Endodermal cell (in vitro differentiated cells): Measurements from ENCODE around the gene SLC28A2. TPM values are rescaled to one million over a fixed set of nuclear protein-coding genes. Genes with fewer than 3 reads are reported as not detected.
A peak's percentile ranks its signal among the peaks of the same experiment; 100 is the strongest.

Experiments
- DNase-seq: peaks from one replicate; pipeline ENCODE4 v3.0.0-alpha.2; 2017
- H3K27ac ChIP-seq: 2 replicates; pipeline ENCODE4 v1.5.1; 2013; ENCODE audit warnings: mild to moderate bottlenecking, low read depth, low read length, moderate library complexity
- H3K27me3 ChIP-seq: 2 replicates; pipeline ENCODE4 v1.6.1; 2013; ENCODE audit warnings: mild to moderate bottlenecking, low read length, moderate library complexity; ENCODE audit not compliant: insufficient read depth, control insufficient read depth, poor library complexity, severe bottlenecking
- H3K36me3 ChIP-seq: 2 replicates; pipeline ENCODE4 v1.7.0; 2013; ENCODE audit warnings: mild to moderate bottlenecking, low read length, moderate library complexity; ENCODE audit not compliant: control insufficient read depth, insufficient read depth
- H3K4me1 ChIP-seq: one replicate; pipeline ENCODE4 v1.7.0; 2013; ENCODE audit warnings: low read length; ENCODE audit not compliant: control insufficient read depth, insufficient read depth
- H3K4me3 ChIP-seq: 2 replicates; pipeline ENCODE4 v1.5.1; 2013; ENCODE audit warnings: mild to moderate bottlenecking, low read length, moderate library complexity
- H3K9ac ChIP-seq: 2 replicates; pipeline ENCODE4 v1.6.1; 2013; ENCODE audit warnings: mild to moderate bottlenecking, low read length, moderate library complexity; ENCODE audit not compliant: poor library complexity, severe bottlenecking; ENCODE audit errors: extremely low read depth
- H3K9me3 ChIP-seq: 2 replicates; pipeline ENCODE4 v1.6.1; 2013; ENCODE audit warnings: mild to moderate bottlenecking, low read length, moderate library complexity; ENCODE audit not compliant: control insufficient read depth
- H3K27ac Mint-ChIP-seq: 2 replicates; pipeline ENCODE4 v1.8.0; 2020; ENCODE audit warnings: mixed read lengths
- H3K27me3 Mint-ChIP-seq: 2 replicates; pipeline ENCODE4 v1.8.0; 2021; ENCODE audit warnings: mild to moderate bottlenecking, mixed read lengths; ENCODE audit not compliant: insufficient read depth
- H3K36me3 Mint-ChIP-seq: 2 replicates; pipeline ENCODE4 v1.8.0; 2020; ENCODE audit warnings: low read depth, mixed read lengths
- H3K4me1 Mint-ChIP-seq: 2 replicates; pipeline ENCODE4 v1.8.0; 2020; ENCODE audit warnings: mixed read lengths
- H3K4me3 Mint-ChIP-seq: 2 replicates; pipeline ENCODE4 v1.8.0; 2020; ENCODE audit warnings: mild to moderate bottlenecking, moderate library complexity, mixed read lengths
- H3K9me3 Mint-ChIP-seq: 2 replicates; pipeline ENCODE4 v1.8.0; 2020; ENCODE audit warnings: mild to moderate bottlenecking, mixed read lengths
- WGBS, 2 experiments: methylation state at CpG; one replicate each; pipeline versions ENCODE4 v1.1.5 to v1.1.7; 2013; ENCODE audit warnings: missing lambda C conversion rate in 2 of 2, mixed read lengths in 1 of 2; ENCODE audit not compliant: insufficient coverage in 1 of 2, insufficient read length in 1 of 2; 5-methylcytosine and 5-hydroxymethylcytosine counted together
- total RNA-seq, 2 donors: library from RNA; stranded (reverse); fragmentation: NEBNext Ultra II Directional in 1 of 2; extraction: Animal tissue kit (Norgen Biotek cat#: 25700) in 1 of 2; gene quantifications; 2 replicates in 1 of 2; 3 replicates in 1 of 2; pipeline ENCODE4 v1.2.1, GENCODE V29; 2021
- TF ChIP-seq, protein P1 (sequence below): fragments of 200-600 bp; sonication (generic); conservative IDR thresholded peaks from 2 replicates; pipeline ENCODE4 v1.5.0; 2021; ENCODE audit warnings: antibody characterized with exemption, mild to moderate bottlenecking

The SLC28A2 gene
- total RNA-seq, 2 donors from 2014 or later, result 3.8 to 4.4 TPM

DNA sequence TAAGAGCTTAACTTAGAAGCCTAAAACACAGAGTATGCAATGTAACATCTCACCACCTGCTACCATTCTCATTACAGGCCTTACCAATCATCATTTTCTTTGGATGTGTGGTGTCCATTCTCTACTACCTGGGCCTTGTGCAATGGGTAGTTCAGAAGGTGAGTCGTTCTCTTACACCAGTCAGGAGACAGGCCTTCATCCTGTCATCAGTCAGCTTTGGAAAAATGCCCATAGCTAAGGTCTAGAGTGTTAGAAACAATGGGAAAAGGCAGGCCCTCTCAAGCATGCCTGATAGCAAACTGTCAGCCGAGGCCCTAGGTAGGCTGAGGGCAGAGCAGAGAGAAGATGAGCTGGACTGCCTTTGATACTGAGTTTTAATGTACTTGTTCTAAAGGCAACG lies 13.5 kb downstream of the SLC28A2 start:
- H3K36me3 Mint-ChIP-seq, result no peaks in the 10 kb centered on the region
- H3K4me1 ChIP-seq, result no peaks in the 10 kb centered on the region
- H3K9me3 Mint-ChIP-seq, result no peaks in the 10 kb centered on the region
- H3K36me3 ChIP-seq, result no peaks in the 10 kb centered on the region
- no peak for DNase-seq
- TF ChIP-seq, protein P1, sequence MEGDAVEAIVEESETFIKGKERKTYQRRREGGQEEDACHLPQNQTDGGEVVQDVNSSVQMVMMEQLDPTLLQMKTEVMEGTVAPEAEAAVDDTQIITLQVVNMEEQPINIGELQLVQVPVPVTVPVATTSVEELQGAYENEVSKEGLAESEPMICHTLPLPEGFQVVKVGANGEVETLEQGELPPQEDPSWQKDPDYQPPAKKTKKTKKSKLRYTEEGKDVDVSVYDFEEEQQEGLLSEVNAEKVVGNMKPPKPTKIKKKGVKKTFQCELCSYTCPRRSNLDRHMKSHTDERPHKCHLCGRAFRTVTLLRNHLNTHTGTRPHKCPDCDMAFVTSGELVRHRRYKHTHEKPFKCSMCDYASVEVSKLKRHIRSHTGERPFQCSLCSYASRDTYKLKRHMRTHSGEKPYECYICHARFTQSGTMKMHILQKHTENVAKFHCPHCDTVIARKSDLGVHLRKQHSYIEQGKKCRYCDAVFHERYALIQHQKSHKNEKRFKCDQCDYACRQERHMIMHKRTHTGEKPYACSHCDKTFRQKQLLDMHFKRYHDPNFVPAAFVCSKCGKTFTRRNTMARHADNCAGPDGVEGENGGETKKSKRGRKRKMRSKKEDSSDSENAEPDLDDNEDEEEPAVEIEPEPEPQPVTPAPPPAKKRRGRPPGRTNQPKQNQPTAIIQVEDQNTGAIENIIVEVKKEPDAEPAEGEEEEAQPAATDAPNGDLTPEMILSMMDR, result no peak
- H3K4me3 ChIP-seq, result no peak overlapping the region
- H3K27ac Mint-ChIP-seq, result no peak overlapping the region
- H3K27me3 Mint-ChIP-seq, result peaks cover 17% of the 10 kb centered on the region
- no peaks in the 10 kb centered on the region for H3K27me3 ChIP-seq
- no peak overlapping the region for H3K27ac ChIP-seq
- no peak overlapping the region for H3K9ac ChIP-seq
- H3K4me3 Mint-ChIP-seq, result no peak overlapping the region
- WGBS, 2 experiments, result 80 to 92% methylated on average over 2 to 3 of the region's 3 CpGs
- H3K9me3 ChIP-seq, result no peaks in the 10 kb centered on the region
- H3K4me1 Mint-ChIP-seq, result no peaks in the 10 kb centered on the region

GRCh38 chr15:45268135-45268534 lies 16.1 kb downstream of the SLC28A2 start:
- Histone ChIP-seq H3K36me3 (no peaks in the 10 kb centered on the region), H3K27ac (no peak overlapping the region), H3K9ac (no peak overlapping the region), H3K4me3 (no peak overlapping the region), H3K4me1 (no peaks in the 10 kb centered on the region), H3K9me3 (no peaks in the 10 kb centered on the region), H3K27me3 (no peaks in the 10 kb centered on the region)
- peak; percentile 84 for DNase-seq
- Mint-ChIP-seq H3K4me3 (no peak overlapping the region), H3K27ac (no peak overlapping the region), H3K36me3 (no peaks in the 10 kb centered on the region), H3K9me3 (no peaks in the 10 kb centered on the region), H3K27me3 (peaks cover 29% of the 10 kb centered on the region), H3K4me1 (no peaks in the 10 kb centered on the region)
- TF ChIP-seq, protein P1, result peak; percentile 73
- 69% methylated on average over 2 of the region's 2 CpGs; no CpG with 5 or more reads in 1 of the 2 experiments for WGBS, 2 experiments

DNA sequence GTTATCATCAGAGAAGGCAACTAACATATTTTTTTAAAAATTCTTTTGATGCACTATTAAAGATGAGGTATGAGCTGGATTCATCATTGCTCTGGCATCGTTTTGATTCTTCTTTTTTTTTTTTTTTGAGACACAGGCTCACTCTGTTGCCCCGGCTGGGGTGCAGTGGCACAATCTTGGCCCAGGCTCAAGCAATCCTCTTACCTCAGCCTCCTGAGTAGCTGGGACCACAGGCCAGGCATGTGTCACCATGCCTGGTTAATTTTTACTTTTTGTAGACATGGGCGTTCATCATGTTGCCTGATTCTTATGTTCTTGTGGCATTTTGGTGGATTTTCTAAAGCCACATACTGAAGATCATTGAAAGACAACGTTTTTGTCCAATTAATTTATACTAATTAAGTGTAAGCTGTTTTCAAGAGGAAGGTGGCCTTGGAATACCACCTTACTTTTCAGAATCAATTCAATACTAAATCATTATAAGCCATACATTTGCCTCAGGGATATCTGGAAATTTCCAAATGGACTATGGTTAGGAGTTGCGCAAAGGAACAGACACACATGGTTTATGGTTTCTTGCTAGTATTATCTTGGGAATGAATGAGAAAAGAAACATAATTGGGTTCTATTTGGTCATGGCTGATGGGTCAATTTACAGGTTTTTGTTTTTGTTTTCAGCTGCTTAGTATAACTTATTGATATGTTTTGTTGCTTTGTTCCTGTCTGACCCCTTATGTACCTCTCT lies 22.8 kb downstream of the SLC28A2 start:
- H3K4me3 Mint-ChIP-seq, result no peak overlapping the region
- H3K27me3 ChIP-seq, result no peaks in the 10 kb centered on the region
- H3K4me3 ChIP-seq, result no peak overlapping the region
- H3K9ac ChIP-seq, result no peak overlapping the region
- H3K9me3 ChIP-seq, result no peaks in the 10 kb centered on the region
- WGBS, 2 experiments, result 78 to 100% methylated on average over 3 to 5 of the region's 5 CpGs
- peaks cover 4% of the 10 kb centered on the region for H3K4me1 Mint-ChIP-seq
- H3K27ac Mint-ChIP-seq, result no peak overlapping the region
- TF ChIP-seq, protein P1, result no peak
- H3K36me3 ChIP-seq, result no peaks in the 10 kb centered on the region
- no peaks in the 10 kb centered on the region for H3K9me3 Mint-ChIP-seq
- H3K27ac ChIP-seq, result no peak overlapping the region
- no peaks in the 10 kb centered on the region for H3K4me1 ChIP-seq
- H3K36me3 Mint-ChIP-seq, result no peaks in the 10 kb centered on the region
- DNase-seq, result no peak
- H3K27me3 Mint-ChIP-seq, result peaks cover 27% of the 10 kb centered on the region
